ENCODE data around the gene PALD1.

PALD1 gene

GRCh38 chr10:70558871-70559810 is 80.6 kb downstream of the PALD1 start:
- peak; percentile 59 to 60 for DNase-seq

- DNase-seq: no peak
Measured at GRCh38 chr10:70559861-70560260, 81.3 kb downstream of the PALD1 start.

- no peak for DNase-seq
Measured at GRCh38 chr10:70560511-70560941, 82.0 kb downstream of the PALD1 start.

- no peak for DNase-seq
Measured at GRCh38 chr10:70561070-70561469, 82.5 kb downstream of the PALD1 start.

- DNase-seq: no peak
Measured at GRCh38 chr10:70561558-70561957, 83.0 kb downstream of the PALD1 start.

GRCh38 chr10:70562036-70562755 is 83.6 kb downstream of the PALD1 start:
- DNase-seq: no peak

GRCh38 chr10:70563230-70563629 is 84.7 kb downstream of the PALD1 start:
- DNase-seq: no peak

GRCh38 chr10:70564113-70564725 is 85.7 kb downstream of the PALD1 start:
- no peak for DNase-seq

- no peak for DNase-seq
Measured at GRCh38 chr10:70564901-70565351, 86.4 kb downstream of the PALD1 start.

GRCh38 chr10:70565556-70566514 is 87.3 kb downstream of the PALD1 start:
- no peak for DNase-seq

GRCh38 chr10:70566515-70567290 is 88.1 kb downstream of the PALD1 start:
- DNase-seq: no peak

- DNase-seq: no peak
Measured at GRCh38 chr10:70567603-70568002, 89.0 kb downstream of the PALD1 start.

- DNase-seq: no peak
Measured at GRCh38 chr10:70568113-70568512, 89.5 kb downstream of the PALD1 start.

- no peak for DNase-seq
Measured at GRCh38 chr10:70568781-70569495, 90.4 kb downstream of the PALD1 start.

- DNase-seq: no peak
Measured at GRCh38 chr10:70571236-70571635, 92.7 kb downstream of the PALD1 start.

- no peak for DNase-seq
Measured at GRCh38 chr10:70571636-70572439, 93.3 kb downstream of the PALD1 start.

GRCh38 chr10:70573599-70574506 is 95.3 kb downstream of the PALD1 start:
- DNase-seq: no peak

GRCh38 chr10:70575486-70575873 is 96.9 kb downstream of the PALD1 start:
- DNase-seq: no peak
